NCI-H1436 (cell line): ENCODE measurements around the gene LPIN1.

Experiments used
- DNase-seq: peaks from one replicate; lab custom pipeline; 2025; lab: John Stamatoyannopoulos, UW

The LPIN1 gene

DNA sequence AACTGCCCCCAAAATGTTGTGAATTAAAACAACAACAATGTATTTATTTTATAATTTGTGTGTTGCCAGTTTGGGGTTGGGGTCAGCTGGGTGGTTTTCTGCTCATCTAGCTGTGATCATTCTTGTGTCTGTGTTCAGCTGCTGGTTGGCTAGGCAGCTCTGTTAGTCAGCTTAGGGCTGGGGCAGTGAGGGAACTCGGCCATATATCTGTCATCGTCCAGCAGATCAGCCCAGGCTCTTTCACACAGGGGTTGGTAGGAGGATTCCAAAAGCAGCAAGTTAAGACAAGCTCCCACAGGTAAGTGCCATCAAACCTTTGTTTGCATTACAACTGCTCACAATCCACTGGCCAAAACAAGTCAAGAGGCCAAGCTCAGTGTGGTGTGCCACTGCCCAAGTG is 121.5 kb downstream of the LPIN1 start:
- no peak for DNase-seq

GRCh38 chr2:11869391-11869991 is 123.1 kb downstream of the LPIN1 start:
- DNase-seq = no peak

DNA sequence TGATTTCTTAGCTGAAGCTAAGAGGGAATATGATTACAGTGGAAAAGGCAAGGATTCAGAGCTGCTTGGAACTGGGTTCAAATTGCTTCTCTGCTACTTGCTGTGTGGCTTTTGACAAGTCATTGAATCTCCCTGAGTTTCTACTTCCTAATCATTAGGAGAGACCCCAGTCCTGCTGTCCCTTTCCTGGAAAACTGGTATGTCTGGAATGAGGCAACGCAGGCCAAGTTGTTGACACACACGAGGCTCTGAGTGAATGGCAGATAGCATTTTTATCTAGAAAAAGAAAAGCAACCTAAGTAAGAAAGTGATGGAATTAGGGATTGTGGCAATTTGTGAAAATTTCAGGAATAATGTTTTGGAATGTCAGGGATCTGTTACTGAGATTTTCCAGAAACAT is 123.6 kb downstream of the LPIN1 start:
- no peak for DNase-seq

DNA sequence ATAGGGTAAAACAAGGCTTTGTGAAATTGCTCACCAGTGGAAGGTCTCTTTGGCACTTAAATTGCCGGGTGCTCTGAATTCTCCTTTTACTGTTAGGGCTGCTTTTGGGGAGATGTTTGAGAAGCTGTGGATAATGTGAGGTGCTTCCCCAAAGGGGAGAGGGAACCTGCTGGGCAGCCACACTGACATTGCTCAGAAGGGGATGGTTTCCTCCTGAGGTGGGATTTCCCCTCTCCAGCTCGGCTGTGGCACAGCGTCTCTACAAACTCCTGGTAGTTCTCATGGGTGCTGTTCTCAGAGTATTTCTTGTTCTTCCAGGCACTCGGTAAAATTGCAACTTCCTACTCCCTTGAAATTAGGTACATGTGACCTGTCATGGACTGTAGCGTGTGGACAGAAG is 124.2 kb downstream of the LPIN1 start:
- DNase-seq = no peak

DNA sequence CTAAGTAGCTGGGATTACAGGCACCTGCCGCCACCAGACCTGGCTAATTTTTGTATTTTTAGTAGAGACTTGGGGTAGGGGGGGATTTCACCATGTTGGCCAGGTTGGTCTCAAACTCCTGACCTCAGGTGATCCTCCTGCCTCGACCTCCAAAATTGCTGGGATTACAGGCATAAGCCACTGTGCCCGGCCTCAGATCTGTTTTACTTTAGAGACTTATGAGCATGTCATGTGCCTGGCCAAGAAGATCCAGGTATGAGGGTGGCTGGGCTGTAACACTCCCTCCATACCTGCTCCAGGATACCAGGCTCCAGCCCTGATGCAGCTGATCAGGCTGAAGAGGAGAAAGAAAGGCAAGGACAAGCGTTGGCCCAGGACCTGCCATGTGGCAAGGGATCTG is 125.0 kb downstream of the LPIN1 start:
- no peak for DNase-seq

GRCh38 chr2:11872247-11872947 is 126.0 kb downstream of the LPIN1 start:
- no peak for DNase-seq

DNA sequence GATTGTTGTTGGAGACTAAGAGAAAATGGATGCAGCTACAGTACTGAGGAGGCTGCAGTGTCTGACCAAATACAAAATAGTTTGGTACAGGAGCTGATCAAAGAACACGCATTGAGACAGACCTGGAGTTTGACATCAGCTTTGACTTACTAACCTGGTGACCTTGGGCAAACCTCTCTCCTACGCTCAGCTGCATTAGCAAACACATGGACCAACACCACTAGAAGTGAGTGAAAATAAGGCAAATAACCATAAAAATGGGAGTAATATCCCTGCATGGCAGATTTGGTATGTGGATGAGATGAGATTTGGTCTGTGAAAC is 126.5 kb downstream of the LPIN1 start:
- DNase-seq = no peak

GRCh38 chr2:11873356-11874154 is 127.1 kb downstream of the LPIN1 start:
- DNase-seq = no peak

DNA sequence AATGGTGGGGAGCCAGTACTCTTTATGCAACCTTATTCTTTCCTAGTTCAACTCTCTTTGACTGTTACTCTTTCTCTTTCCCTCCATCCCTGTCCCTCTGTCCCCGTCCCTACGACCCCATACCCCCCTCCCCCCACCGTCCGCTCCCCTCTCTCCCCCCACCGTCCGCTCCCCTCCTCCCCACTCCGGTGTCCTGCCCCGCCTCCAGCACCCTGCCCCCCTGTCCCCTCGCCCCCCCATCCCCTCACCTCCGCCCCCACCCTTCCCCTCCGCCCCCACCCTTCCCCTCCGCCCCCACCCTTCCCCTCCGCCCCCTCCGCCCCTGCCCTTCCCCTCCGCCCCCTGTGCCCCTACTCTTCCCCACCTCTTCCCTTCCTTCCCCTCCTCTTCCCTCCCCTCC is 128.4 kb downstream of the LPIN1 start:
- DNase-seq = no peak

DNA sequence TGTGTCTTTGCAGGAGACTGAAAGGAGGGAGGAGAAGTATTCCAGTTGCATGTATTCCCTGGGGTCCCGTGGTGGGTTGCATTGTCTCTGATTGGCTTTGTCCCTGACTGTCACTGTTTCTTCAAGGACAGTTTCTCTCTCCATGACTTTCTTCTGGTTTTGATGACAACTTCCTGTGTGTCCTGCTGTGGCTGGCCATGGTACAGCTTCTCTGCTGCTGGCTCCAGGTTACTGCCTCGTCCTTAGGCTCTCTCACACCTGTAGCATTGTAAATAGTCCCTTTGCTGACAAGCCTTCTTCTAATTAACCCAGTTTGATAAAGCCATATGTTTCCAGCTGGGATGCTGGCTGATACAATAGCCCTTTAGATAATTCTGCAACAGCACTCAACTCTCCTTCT is 129.0 kb downstream of the LPIN1 start:
- DNase-seq = no peak

DNA sequence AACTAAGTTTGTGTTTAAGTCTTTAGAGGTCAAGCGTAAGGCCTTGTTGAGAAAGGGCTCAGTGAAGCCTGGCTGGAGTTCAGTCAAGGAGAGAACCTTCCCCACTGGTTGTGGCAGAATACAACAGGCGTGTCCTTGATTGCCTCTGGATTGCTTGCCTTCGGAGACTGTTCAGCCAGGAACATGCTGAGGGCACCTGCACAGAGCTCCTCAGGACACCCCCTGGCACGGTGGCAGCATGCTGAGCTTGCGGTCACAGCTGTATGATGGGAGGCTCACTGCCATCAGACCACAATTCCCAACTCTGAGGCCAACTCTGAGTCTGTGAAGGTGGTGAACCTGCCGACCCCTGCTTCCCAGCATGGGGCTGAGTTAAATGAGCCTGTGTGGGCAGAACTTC is 130.0 kb downstream of the LPIN1 start:
- no peak for DNase-seq

DNA sequence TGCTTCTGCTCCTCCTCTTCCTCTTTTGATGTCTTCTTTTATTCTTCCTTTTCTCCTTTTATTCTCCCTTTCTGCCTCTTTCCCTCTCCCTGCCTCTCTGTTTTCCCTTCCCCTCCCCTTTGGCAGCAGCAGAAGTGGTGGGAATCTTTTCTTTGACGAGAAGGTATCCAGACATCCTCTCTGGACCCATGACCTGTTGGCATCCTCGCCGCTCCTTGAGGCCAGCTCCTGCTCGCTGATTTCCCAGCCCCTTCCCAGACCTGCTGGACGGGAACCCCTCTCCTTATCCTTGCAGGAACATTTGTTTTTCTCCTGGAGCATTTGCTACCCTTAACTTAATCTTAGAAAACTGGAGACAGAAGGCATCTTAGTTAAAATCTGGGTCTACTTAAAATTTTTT is 130.5 kb downstream of the LPIN1 start:
- no peak for DNase-seq
